Endothelial cell (in vitro differentiated cells): ENCODE results near the gene PLSCR1. TPM values are rescaled to one million over a fixed set of nuclear protein-coding genes. Genes with fewer than 3 reads are reported as not detected.

Experiments used
- DNase-seq: peaks from one replicate; pipeline ENCODE4 v3.0.0; 2021; ENCODE audit warnings: low spot score
- H3K27ac Mint-ChIP-seq: one replicate; pipeline ENCODE4 v1.8.0; 2021; ENCODE audit warnings: mixed read lengths, inconsistent platforms; ENCODE audit not compliant: unreplicated experiment
- H3K27me3 Mint-ChIP-seq: one replicate; pipeline ENCODE4 v1.8.0; 2021; ENCODE audit warnings: mild to moderate bottlenecking, moderate library complexity, mixed read lengths, inconsistent platforms; ENCODE audit not compliant: unreplicated experiment
- H3K36me3 Mint-ChIP-seq: one replicate; pipeline ENCODE4 v1.8.0; 2021; ENCODE audit warnings: mild to moderate bottlenecking, low read depth, mixed read lengths, inconsistent platforms; ENCODE audit not compliant: unreplicated experiment
- H3K4me1 Mint-ChIP-seq: one replicate; pipeline ENCODE4 v1.8.0; 2021; ENCODE audit warnings: mild to moderate bottlenecking, mixed read lengths, inconsistent platforms; ENCODE audit not compliant: unreplicated experiment
- H3K4me3 Mint-ChIP-seq: one replicate; pipeline ENCODE4 v1.8.0; 2021; ENCODE audit warnings: mild to moderate bottlenecking, mixed read lengths, inconsistent platforms; ENCODE audit not compliant: unreplicated experiment
- H3K9me3 Mint-ChIP-seq: one replicate; pipeline ENCODE4 v1.8.0; 2021; ENCODE audit warnings: mixed read lengths, inconsistent platforms; ENCODE audit not compliant: unreplicated experiment
- CTCF ChIP-seq: fragments of 200-600 bp; sonication (generic); IDR thresholded peaks from one replicate; pipeline ENCODE4 v1.5.0; 2021; ENCODE audit warnings: antibody characterized with exemption; ENCODE audit not compliant: unreplicated experiment
- total RNA-seq: library from RNA; stranded (reverse); fragmentation: NEBNext Ultra II Directional; extraction: Animal tissue kit (Norgen Biotek cat#: 25700); gene quantifications from one replicate; pipeline ENCODE4 v1.2.1, GENCODE V29; 2021; ENCODE audit not compliant: unreplicated experiment

PLSCR1 gene
- total RNA-seq, 1 donor from 2014 or later, result 77.1 TPM

- peaks cover 13% of the 10 kb centered on the region for H3K4me1 Mint-ChIP-seq
- H3K9me3 Mint-ChIP-seq, result no peaks in the 10 kb centered on the region
- no peak for TF ChIP-seq CTCF
- no peaks in the 10 kb centered on the region for H3K27me3 Mint-ChIP-seq
- no peak overlapping the region for H3K4me3 Mint-ChIP-seq
- no peak overlapping the region for H3K27ac Mint-ChIP-seq
- H3K36me3 Mint-ChIP-seq, result peaks cover 19% of the 10 kb centered on the region
- no peak for DNase-seq
These were observed 23.0 kb downstream of the PLSCR1 start for GRCh38 chr3:146521394-146521793.

DNA sequence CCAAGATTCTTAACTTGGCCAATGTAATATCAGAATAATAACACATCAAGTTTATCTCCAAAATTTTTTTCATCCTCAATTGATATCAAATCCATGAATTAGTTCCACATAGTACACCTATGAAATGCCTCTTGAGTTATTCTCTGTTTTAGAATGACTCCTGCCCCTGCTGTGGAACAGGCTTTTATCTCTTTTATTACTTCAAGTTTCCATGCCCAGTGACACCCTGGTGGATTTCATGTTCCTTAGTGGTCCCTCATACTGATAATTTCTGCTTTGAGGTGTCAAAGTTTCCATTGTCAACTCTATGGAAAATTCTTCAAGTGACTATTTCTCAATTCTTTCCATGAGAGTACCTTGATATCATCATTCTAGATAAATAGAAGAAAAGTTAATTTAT is 24.6 kb downstream of the PLSCR1 start:
- peaks cover 13% of the 10 kb centered on the region for H3K4me1 Mint-ChIP-seq
- H3K27ac Mint-ChIP-seq, result no peak overlapping the region
- H3K4me3 Mint-ChIP-seq, result no peak overlapping the region
- no peak for TF ChIP-seq CTCF
- DNase-seq, result no peak
- H3K36me3 Mint-ChIP-seq, result peaks cover 20% of the 10 kb centered on the region
- no peaks in the 10 kb centered on the region for H3K27me3 Mint-ChIP-seq
- H3K9me3 Mint-ChIP-seq, result no peaks in the 10 kb centered on the region

DNA sequence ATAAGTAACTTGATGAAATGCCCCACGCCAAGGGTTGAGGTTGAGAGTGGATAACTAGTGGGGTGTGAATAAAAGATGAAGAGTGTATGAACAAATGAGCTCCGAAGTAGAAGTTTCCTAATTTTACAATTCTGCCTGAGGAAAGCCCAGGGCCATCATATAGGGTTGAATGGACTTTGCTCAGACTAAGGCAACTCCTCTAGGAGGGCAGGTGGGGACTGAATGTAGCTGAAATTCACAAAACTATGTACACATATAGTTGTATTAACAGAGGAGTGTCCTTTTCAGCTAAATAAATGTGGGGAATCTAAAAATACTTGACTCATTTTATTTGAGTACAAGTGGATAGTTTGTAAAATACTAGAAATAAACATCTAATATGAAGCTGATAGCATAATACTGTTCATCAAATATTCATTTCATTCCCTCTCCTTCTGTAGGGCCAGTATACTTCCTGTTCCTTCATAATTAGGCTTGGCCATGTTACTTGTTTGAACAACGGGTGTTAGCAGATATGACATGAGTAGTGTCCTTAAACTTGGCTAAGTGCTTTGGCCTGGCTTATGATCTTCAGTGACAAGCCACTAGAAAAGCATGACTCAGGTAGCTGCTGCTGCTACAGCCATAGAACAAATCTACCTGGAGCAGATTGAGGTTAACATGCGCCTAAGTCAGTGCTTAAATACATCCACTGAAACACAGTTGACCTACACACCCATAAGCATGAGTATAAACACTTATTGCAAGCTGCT is 26.5 kb downstream of the PLSCR1 start:
- peaks cover 27% of the 10 kb centered on the region for H3K36me3 Mint-ChIP-seq
- peaks cover 11% of the 10 kb centered on the region for H3K4me1 Mint-ChIP-seq

GRCh38 chr3:146513386-146514051 is 30.9 kb downstream of the PLSCR1 start:
- no peak for DNase-seq
- H3K4me1 Mint-ChIP-seq, result peaks cover 14% of the 10 kb centered on the region
- TF ChIP-seq CTCF, result no peak
- no peak overlapping the region for H3K4me3 Mint-ChIP-seq
- peaks cover 8% of the 10 kb centered on the region for H3K27me3 Mint-ChIP-seq
- no peak overlapping the region for H3K27ac Mint-ChIP-seq
- no peaks in the 10 kb centered on the region for H3K9me3 Mint-ChIP-seq
- H3K36me3 Mint-ChIP-seq, result peaks cover 23% of the 10 kb centered on the region

More for the DNA sequence above, 26.5 kb downstream of the PLSCR1 start:
- Mint-ChIP-seq H3K9me3 (no peaks in the 10 kb centered on the region), H3K27me3 (peaks cover 2% of the 10 kb centered on the region), H3K27ac (no peak overlapping the region), H3K4me3 (no peak overlapping the region)
- TF ChIP-seq CTCF, result no peak
- no peak for DNase-seq
